ENCODE data around the gene CDK17.

DNA sequence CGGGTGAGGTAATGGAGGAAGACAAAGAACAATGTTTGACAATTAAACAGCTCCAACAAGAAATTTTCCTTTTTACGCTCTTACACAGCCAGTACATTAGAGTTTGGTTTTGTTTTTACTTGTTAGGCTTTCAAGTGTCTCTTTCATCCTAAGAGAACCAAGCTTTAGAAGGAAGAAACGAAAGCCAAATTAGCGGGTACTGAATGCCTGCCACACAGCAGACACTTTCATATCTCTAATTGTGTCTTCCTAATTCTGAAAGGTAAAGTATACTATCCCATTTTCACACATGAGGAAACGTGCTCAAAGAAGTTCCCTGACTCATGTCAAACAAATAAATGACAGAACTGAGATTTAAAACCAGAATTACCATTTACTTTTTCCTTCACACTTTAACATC lies 65.0 kb downstream of the CDK17 start:
- TF ChIP-seq JUND (IDR thresholded peaks at IDR 0.05), result no peak
- TF ChIP-seq, protein P1, sequence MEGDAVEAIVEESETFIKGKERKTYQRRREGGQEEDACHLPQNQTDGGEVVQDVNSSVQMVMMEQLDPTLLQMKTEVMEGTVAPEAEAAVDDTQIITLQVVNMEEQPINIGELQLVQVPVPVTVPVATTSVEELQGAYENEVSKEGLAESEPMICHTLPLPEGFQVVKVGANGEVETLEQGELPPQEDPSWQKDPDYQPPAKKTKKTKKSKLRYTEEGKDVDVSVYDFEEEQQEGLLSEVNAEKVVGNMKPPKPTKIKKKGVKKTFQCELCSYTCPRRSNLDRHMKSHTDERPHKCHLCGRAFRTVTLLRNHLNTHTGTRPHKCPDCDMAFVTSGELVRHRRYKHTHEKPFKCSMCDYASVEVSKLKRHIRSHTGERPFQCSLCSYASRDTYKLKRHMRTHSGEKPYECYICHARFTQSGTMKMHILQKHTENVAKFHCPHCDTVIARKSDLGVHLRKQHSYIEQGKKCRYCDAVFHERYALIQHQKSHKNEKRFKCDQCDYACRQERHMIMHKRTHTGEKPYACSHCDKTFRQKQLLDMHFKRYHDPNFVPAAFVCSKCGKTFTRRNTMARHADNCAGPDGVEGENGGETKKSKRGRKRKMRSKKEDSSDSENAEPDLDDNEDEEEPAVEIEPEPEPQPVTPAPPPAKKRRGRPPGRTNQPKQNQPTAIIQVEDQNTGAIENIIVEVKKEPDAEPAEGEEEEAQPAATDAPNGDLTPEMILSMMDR (IDR thresholded peaks at IDR 0.05 in 2 of 3, conservative IDR thresholded peaks at IDR 0.05 in 1 of 3; ENCODE audit: borderline replicate concordance in 1 of 3, insufficient read depth in 1 of 3, low read depth in 2 of 3, low read length in 2 of 3), result no peak

All from HCT116 (cell line).